Colonic mucosa (tissue), 4 donors: Measurements from ENCODE around the gene NPW. TPM values are rescaled to one million over a fixed set of nuclear protein-coding genes. Genes with fewer than 3 reads are reported as not detected.
A peak's percentile ranks its signal among the peaks of the same experiment; 100 is the strongest.
"Not testable (repeated sequence)": the region's sequence is repeated elsewhere in the genome, so short reads cannot be mapped to it uniquely, and the experiment has no call there.

Experiments
- DNase-seq: peaks from one replicate; pipeline ENCODE4 v3.0.0-alpha.2; 2020
- H3K27ac ChIP-seq: fragments of 200-600 bp; one replicate; pipeline ENCODE4 v1.8.0; 2021
- H3K27me3 ChIP-seq: fragments of 200-600 bp; one replicate; pipeline ENCODE4 v1.8.0; 2021
- H3K36me3 ChIP-seq: fragments of 200-600 bp; one replicate; pipeline ENCODE4 v1.8.0; 2021
- H3K4me1 ChIP-seq: fragments of 200-600 bp; one replicate; pipeline ENCODE4 v1.8.0; 2021; ENCODE audit warnings: mild to moderate bottlenecking
- H3K4me3 ChIP-seq: fragments of 200-600 bp; one replicate; pipeline ENCODE4 v1.8.0; 2021
- H3K9ac ChIP-seq, 2 donors: one replicate each; pipeline ENCODE4 v1.7.0; 2013; ENCODE audit warnings: control low read depth in 2 of 2, low read depth in 2 of 2, low read length in 2 of 2
- H3K9me3 ChIP-seq: fragments of 200-600 bp; one replicate; pipeline ENCODE4 v1.8.0; 2021
- CTCF ChIP-seq: fragments of 200-600 bp; IDR thresholded peaks from one replicate; pipeline ENCODE4 v1.8.0; 2022; ENCODE audit warnings: antibody characterized with exemption, mild to moderate bottlenecking
- intact Hi-C: fragments of 100-400 bp; cut with DNase I; formaldehyde crosslinking; loops from one replicate; pipeline ENCODE4 v1.14.1; 2022
- total RNA-seq, 2 donors: library from RNA; stranded (reverse); fragmentation: NEBNext Ultra II Directional in 1 of 2; extraction: Animal tissue kit (Norgen Biotek cat#: 25700) in 1 of 2; gene quantifications; one replicate each; pipeline ENCODE4 v1.2.1, GENCODE V29; 2021
- donor health status: healthy.
- donor health status: DM: no; HTN: no; CAD: no.
- donor health status: DM: no; HTN: no; CAD: no.

NPW gene
- total RNA-seq, 2 donors from 2014 or later: 3.5 to 3.8 TPM

- no peak for TF ChIP-seq CTCF
- Histone ChIP-seq H3K9ac (peak overlapping the region; percentile 43 to 63), H3K9me3 (no peaks in the 10 kb centered on the region), H3K36me3 (no peaks in the 10 kb centered on the region), H3K4me1 (peaks cover 11% of the 10 kb centered on the region), H3K4me3 (peak overlapping the region; percentile 6), H3K27ac (peak overlapping the region; percentile 77), H3K27me3 (no peaks in the 10 kb centered on the region)
- intact Hi-C loops: no loop called here
- no peak for DNase-seq
Observed at GRCh38 chr16:2033057-2033908, 13.7 kb downstream of the NPW start.

- H3K9me3 ChIP-seq, H3K36me3 ChIP-seq, DNase-seq, H3K27me3 ChIP-seq, intact Hi-C loops: not testable (repeated sequence)
- H3K4me1 ChIP-seq: peaks cover 16% of the 10 kb centered on the region
- H3K4me3 ChIP-seq: peak overlapping the region; percentile 6
- peak overlapping the region; percentile 43 to 55 for H3K9ac ChIP-seq
- H3K27ac ChIP-seq: peak overlapping the region; percentile 77
Observed at GRCh38 chr16:2033909-2034695, 14.5 kb downstream of the NPW start.

GRCh38 chr16:2034696-2035430 lies 15.3 kb downstream of the NPW start:
- Histone ChIP-seq H3K9me3 (no peaks in the 10 kb centered on the region), H3K9ac (peak overlapping the region; percentile 26 to 40), H3K4me1 (peaks cover 22% of the 10 kb centered on the region), H3K27ac (peak overlapping the region; percentile 73), H3K36me3 (no peaks in the 10 kb centered on the region), H3K27me3 (no peaks in the 10 kb centered on the region), H3K4me3 (peak overlapping the region; percentile 1)
- intact Hi-C loops: no loop called here
- DNase-seq: no peak
- TF ChIP-seq CTCF: no peak

GRCh38 chr16:2035431-2036199 lies 16.0 kb downstream of the NPW start:
- Histone ChIP-seq H3K36me3 (no peaks in the 10 kb centered on the region), H3K4me3 (peak overlapping the region; percentile 1)
- TF ChIP-seq CTCF: no peak

GRCh38 chr16:2036200-2036966 lies 16.8 kb downstream of the NPW start:
- Histone ChIP-seq H3K4me1 (peaks cover 36% of the 10 kb centered on the region), H3K27me3 (no peaks in the 10 kb centered on the region), H3K4me3 (no peak overlapping the region), H3K27ac (peak overlapping the region; percentile 73), H3K36me3 (no peaks in the 10 kb centered on the region), H3K9ac (peak overlapping the region; percentile 26 to 40), H3K9me3 (no peaks in the 10 kb centered on the region)
- no peak for TF ChIP-seq CTCF
- DNase-seq: no peak
- intact Hi-C loops: no loop called here

More at GRCh38 chr16:2035431-2036199, 16.0 kb downstream of the NPW start:
- peak; percentile 48 for DNase-seq
- peaks cover 28% of the 10 kb centered on the region for H3K4me1 ChIP-seq
- H3K27me3 ChIP-seq: no peaks in the 10 kb centered on the region
- no peaks in the 10 kb centered on the region for H3K9me3 ChIP-seq
- H3K9ac ChIP-seq: peak overlapping the region; percentile 26 to 40
- H3K27ac ChIP-seq: peak overlapping the region; percentile 73
- intact Hi-C loops: no loop called here
